Ureter (tissue), 1 donor: Measurements from ENCODE around the gene ANO8. TPM values are rescaled to one million over a fixed set of nuclear protein-coding genes. Genes with fewer than 3 reads are reported as not detected.
A peak's percentile ranks its signal among the peaks of the same experiment; 100 is the strongest.
"Not testable (repeated sequence)": the region's sequence is repeated elsewhere in the genome, so short reads cannot be mapped to it uniquely, and the experiment has no call there.

Experiments used
- DNase-seq: peaks from one replicate; pipeline ENCODE4 v3.0.0-alpha.2; 2020; ENCODE audit warnings: low spot score
- total RNA-seq: library from RNA; stranded (reverse); gene quantifications from one replicate; pipeline ENCODE4 v1.2.4, GENCODE V29; 2023
- donor health status: DM: yes; HTN: yes; CAD: no.

Gene ANO8, protein sequence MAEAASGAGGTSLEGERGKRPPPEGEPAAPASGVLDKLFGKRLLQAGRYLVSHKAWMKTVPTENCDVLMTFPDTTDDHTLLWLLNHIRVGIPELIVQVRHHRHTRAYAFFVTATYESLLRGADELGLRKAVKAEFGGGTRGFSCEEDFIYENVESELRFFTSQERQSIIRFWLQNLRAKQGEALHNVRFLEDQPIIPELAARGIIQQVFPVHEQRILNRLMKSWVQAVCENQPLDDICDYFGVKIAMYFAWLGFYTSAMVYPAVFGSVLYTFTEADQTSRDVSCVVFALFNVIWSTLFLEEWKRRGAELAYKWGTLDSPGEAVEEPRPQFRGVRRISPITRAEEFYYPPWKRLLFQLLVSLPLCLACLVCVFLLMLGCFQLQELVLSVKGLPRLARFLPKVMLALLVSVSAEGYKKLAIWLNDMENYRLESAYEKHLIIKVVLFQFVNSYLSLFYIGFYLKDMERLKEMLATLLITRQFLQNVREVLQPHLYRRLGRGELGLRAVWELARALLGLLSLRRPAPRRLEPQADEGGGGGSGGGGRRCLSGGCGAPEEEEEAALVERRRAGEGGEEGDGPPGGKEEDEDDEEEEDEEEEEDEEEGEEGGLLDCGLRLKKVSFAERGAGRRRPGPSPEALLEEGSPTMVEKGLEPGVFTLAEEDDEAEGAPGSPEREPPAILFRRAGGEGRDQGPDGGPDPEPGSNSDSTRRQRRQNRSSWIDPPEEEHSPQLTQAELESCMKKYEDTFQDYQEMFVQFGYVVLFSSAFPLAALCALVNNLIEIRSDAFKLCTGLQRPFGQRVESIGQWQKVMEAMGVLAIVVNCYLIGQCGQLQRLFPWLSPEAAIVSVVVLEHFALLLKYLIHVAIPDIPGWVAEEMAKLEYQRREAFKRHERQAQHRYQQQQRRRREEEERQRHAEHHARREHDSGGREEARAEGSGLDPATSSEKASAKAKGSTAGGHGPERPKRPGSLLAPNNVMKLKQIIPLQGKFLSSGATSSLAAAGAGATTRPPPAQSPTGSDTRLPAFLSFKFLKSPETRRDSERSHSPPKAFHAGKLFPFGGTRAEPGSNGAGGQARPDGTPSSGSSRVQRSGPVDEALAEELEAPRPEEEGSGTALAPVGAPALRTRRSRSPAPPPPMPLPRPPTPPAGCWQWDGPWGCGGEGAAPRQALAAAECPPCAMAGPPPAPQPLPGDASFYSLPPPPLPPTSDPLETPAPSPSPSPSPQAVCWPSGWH
- total RNA-seq = 7.9 TPM

DNA sequence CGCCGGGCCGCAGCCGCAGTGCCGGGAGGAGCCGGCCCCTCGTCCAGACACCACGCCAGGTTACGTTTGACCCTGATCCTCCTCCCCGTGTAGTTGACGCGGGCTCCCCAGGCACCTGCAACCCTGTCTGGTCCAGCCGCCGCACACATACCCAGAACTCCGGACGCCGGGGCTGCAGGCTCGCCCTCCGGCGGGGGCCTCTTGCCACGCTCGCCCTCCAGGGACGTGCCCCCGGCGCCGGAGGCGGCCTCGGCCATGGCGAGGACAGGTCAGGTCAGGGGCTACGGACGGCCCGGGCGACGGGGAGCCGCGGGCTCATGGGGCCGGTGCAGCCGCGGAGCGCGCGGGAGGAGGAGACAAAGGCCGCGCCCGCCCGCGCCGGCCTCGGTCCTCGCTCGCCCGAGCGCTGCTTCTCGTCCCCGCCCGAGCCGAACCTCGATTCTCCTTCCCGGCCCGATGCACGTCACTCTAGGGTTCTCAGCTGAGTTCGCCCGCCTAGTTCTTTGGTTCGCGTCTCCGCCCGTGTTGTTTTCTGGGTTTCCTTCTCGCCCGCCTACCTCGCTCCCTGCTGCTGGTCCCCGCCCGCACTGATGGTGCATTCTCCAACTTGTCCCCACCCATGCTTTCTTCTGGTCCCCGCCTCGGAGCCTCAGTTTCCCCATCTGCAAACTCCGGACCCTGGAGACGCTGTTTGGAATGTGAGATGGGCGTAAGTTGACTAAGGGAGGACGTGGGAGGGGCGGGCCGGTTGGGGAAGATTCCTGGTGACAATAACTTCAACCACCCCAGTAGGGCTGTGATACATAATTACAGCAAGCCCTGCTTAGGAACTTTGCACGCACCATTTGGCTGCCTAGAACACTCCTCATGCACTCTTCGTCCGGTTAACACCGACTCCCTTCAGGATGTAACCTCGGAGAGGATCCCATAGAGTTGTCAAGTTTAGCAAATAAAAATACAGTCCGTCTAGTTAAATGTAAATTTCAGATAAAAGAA is at the start of gene ANO8:
Gene ANO8, minus strand, starts transcription at position 442 of the 996 bp plus-strand sequence. Its CDS starts 185 bp downstream, at position 257.
- DNase-seq = peak; percentile 94

DNA sequence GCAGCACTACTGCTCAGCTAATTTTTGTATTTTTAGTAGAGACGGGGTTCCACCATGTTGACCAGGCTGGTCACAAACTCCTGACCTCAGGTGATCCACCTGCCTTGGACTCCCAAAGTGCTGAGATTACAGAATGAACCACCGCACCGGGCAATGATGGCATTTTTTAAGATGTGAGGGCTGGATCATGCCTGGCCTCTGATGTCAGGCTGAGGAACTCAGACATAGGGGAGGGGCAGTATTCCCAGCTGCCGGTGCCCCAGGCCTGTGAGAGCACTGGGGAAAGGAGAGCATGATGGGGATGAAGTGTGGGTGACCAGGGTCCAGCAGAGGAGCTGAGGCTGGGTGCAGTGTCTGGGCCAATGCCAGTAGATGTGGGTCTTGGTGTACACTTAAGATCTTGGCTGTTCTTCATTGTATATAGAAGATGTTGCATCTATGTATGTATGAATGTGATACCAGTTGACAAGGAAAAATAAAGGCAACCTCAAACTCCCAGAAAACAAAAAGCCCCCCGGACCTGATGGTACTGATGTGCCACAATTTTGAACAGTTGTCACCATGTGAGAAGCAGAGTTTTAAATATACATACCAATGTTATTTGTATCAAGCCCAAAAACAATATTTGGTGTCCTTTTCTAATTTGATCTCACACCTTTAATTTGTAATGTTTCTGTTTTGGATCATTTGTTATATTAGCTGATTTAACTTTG is 45.9 kb upstream of the ANO8 start:
- no peak for DNase-seq

DNA sequence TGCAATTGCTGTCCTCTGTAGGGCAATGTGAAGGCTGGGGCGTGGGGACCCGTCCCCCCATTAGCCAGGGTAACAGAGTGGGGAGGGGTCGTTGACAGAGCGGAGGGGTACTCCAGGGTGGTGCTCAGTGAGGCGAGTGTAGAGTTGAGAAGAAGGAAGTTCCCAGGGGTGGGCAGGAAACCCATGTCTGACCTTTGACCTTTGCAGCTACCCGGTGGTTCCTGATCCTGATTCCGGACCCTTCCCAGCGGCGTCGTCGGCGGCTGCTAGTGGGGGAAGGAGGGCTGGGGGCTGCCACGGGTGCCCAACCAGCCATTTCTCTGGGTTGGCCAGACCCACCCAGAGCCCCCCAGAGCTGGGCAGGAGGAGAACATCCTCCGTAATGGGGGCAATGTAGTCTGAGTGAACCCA is 44.6 kb upstream of the ANO8 start:
- DNase-seq = no peak

DNA sequence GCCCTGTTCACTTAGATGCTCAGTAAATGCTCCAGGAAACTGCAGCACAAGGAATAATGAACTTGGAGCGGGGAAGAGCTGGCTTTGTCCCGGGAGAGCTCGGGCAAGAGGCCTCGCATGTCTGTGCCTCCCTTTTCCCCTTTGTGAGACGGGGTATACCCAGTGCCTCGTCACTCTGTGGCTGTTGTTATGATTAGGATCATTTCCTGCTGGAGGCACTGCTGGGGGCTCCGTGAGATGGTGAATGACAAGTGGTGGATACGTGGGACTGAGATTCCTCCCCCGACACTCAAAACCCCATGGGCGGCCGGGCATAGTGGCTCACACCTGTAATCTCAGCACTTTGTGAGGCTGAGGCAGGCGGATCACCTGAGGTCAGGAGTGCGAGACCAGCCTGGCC is 43.6 kb upstream of the ANO8 start:
- DNase-seq = no peak

DNA sequence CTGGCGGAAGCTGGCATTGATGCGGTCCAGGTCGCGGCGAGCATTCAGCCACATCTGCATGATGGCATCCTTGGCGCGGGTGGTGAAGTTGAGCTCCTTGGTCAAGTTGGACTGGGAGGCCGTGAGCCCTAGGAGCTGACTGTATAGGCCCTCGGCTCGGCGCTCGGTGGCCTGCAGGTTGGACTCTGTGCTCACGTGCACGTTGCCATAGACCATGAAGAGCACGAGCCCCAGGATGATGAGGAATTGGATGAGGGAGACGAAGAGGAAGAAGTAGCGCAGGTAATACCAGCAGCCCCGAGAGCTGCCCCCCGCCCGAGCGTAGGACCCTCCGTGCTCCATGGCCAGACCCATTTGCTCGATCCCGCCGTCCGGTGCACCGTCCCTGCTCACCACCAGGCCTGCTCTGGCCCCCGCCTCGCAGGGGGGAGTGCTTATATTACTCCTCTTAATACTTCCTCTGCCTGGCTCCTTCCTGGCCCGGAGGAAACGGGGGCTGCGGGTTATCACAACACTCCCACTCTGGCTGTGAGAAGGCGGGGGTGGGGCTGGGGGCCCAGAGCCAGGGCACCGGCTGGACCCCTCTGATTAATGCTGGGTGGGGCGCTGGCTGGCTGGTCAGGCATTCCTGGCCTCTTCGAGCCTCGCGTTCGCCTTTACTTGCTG is 42.4 kb upstream of the ANO8 start, which contains the start of gene PLVAP:
Gene PLVAP, minus strand, starts transcription at position 408 of the 666 bp plus-strand sequence. Its CDS starts 54 bp downstream, at position 354.
- no peak for DNase-seq

DNA sequence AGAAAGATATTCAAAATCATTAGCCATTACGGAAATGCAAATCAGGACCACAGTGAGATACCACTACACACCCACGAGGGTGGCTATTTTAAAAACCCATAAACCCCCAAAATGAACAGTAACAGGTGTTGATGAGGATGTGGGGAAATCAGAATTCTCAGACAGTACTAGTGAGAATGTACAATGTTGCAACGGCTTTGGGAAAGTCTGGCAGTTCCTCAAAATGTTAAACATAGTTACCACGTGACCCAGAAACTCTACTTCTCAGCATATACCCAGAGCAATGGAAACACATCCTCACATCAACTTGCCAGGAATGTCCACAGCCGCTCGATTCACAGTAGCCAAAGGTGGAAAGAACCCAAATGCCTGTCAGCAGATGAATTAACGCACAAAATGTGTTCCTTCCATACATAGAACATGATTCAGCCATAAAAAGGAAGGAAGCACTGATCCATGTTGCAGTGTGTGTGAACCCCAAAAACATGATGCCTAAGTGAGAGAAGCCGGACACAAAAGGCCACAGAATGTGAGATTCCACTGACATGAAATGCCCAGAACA is 35.5 kb upstream of the ANO8 start:
- DNase-seq = no peak

DNA sequence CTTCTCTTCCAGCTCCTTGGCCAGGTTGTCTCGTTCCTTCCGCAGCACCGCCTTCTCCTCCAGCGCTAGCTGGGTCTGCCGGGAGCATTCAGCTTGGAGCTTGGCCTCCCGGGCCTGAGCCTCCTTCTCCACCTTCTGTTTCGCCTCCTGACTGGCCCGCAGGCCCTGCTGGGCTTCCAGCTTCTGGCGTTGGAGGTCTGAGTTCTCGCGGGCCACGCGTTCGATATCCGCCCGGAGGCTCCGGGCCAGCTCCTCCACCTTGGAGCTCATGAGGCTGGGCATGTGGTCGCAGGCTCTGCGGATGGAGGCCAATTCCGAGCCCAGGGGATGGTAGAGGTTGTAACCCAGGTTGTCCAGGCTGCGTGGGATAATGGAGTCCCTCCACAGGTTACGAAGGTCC is 30.7 kb upstream of the ANO8 start:
- DNase-seq = no peak

DNA sequence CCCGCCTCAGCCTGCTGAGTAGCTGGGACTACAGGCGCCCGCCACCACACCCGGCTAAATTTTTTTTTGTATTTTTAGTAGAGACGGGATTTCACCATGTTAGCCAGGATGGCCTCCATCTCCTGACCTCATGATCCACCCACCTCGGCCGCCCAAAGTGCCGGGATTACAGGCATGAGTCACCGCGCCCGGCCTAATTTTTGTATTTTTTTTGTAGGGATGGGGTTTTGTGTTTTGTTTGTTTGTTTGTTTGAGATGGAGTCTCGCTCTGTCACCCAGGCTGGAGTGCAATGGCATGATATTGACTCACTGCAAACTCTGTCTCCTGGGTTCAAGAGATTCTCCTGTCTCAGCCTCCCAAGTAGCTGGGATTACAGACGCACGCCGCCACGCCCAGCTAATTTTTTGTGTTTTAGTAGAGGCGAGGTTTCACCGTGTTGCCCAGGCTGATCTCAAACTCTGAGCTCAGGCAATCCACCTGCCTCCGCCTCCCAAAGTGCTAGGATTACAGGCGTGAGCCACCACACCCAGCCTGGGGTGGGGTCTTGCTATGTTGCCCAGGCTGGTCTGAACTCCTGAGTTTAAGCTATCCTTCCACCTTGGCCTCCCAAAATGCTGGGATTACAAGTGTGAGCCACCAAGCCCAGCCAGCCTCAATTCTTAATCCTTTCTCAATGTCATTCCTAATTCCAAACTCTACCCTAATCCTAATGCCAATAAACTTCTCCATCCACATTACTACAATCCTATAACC is 29.4 kb upstream of the ANO8 start:
- not testable (repeated sequence) for DNase-seq

DNA sequence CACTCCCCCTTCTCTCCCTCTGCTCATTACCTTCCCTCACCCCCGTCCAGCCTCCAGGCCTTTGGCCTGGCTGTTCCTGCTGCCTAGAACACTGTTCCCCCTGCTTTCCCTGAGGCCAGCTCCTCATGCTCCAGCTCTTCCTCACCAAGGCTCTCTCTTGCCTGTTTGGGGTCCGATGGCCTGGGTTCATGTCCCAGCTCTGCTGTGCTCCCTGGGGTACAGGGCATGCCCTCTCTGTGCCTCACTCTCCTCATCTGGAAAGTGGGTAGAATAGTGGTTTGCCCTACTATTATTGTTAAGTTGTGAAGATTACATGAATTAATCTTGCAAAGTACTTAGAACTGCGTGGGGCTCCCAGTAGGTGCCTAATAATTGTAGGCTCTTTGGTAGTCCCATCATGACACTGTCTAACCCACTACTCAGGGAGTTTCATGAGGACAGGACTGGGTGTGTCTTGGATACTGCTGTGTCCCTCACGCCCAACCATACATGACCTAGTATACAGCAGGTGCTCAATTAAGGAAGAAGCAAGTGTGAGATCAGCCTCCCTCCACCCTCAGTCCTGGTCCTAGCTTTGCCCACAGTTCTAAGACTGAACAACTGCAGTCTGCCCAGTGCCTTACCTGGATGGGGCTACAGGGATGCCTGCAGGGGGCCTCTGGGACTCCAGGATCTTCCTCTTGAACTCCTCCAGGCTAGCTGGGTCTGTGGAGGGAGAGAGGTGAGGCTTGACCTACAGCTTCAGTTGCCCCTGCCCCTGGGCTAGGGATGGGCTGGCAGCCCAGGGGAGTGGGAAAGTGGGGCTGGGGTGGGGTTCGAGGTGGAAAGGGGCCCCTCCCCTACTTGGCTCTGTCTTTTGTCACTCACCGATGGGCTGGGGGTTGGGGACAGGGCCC is 25.5 kb upstream of the ANO8 start:
- DNase-seq = no peak

DNA sequence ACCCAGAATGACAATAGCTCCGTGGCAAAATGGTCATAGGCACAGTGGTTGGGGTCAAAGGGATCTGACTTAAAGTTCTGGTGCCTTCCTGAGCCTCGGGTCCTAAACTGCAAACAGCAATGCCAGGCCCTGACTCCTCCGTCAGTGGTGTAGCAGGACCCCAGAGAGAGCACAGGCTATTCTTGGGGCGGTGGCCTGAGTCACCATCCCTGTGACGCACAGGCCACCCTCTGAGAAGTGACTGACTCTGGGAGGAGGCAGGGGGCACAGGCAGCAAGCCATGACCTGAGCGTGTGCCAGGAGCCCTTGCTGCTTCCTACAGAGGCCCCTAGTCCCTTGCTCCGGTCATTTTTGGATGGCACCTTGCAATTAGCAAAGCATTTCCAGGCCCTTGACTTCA is 23.7 kb upstream of the ANO8 start:
- no peak for DNase-seq

DNA sequence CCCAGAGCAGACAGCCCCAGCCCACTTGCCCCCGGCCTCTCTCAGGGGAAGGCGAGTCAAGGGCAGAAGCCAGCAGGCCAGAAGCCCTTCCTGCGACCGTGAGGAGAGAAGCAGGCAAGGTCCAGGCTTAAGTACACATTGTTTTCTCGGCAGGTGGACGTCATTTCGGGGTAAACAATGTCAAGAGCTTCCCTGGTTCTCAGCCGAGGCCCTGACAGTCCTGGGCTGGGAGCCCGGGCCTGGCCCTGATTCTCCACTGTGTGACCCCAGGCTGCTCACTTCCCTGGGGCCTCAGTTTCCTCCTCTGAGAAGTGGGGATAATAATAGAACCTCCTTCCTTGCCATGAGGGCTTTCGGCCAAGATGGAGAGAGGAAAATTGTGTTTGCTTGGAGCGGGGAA is 23.1 kb upstream of the ANO8 start:
- DNase-seq = no peak

DNA sequence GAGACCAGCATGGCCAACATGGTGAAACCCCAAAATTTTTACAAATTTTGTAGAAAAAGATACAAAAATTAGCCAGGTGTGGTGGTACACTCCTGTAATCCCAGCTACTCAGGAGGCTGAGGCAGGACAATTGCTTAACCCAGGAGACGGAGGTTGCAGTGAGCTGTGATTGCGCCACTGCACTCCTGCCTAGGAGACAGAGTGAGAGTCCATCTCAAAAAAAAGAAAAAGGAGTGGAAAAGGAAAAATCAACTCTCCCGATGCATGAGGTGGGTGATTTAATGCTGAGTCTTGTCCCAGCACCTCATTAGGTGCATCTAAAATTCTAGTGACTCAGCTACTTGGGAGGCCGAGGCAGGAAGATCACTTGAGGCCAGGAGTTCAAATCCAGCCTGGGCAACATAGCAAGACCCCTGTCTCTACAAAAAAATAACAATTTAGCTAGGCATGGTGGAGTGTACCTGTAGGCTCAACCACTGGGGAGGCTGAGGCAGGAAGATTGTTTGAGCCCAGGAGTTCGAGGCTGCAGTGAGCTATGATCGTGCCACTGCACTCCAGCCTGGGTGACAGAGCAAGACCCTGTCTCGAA is 22.5 kb upstream of the ANO8 start:
- DNase-seq = no peak

DNA sequence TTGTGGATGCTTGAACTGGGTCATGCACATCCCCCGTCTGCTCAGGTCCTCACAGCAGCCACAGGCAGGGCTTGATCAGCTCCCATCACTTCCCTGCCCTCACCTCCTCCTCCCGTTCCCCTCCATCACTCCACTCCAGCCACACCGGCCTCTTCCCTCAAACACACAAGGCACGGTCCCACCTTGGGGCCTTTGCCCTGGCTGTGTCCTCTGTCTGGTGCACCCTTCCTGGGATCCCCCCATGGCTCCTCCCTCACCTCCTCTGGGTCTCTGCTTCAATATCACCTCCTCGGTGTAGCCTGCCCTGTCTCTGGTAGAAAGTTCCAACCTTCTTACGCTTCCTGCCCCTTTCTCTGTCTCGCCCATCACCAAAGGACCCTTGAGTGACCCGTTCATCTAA is 18.7 kb upstream of the ANO8 start:
- DNase-seq = no peak

DNA sequence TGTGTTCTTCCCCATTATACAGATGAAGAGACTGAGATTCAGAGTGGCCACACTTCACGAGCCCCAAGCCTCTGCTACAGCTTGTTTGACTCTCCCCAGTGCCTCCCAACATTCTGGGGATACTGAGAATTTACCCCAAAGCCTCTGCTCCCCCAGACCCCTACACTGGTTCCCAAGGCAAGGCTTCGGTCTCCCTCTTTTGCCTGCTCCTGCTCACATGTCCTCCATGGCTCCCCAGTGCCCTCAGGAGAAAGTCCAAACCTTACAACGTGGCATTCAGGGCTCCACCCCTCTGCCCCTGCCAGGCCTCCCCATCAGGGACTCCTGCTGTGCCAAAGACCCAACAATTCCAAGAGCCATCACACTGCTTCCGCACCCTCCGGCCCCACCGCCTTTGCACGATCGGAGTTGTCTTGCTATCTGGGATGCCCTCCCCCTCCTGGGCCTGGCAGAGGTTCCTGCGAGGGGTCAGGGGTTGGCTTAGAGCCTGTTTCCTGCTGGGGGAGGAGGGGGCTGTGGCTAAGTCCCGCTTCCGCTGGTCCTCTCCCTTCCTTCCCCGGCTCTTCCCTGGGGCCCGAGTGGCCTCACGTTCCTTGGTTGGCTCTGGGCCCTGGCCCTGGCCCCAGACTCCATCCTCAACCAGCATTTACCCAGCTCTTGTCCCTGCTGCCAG is 18.1 kb upstream of the ANO8 start:
- DNase-seq = no peak

DNA sequence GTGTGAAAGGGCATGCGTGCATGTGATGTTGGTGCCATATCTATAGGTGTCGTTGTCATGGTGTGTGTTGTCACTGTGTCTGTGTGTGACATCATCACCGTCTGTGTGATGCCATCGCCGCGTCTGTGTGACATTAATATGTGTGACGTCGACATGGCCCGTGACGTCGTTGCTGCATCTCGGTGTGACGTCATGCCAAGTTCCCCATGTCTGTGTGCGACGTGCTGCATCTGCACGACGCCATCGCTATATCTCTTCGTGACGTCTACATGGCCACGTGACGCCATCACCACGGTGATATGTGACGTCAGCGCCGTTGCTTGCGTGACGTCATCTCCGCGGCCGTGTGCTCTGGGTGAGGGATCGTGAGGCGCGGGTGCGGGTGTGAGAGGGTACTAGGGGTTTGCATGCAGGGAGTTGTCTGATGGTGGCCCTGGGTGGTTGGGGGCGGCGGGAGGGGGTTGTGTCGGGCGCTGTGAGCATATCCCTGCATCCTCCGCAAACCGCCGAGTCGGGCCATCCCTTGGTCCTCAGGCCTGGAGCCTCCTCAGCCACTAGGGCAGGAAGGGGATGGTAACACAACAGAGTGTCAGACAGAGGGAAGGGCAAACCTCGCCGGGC is 17.3 kb upstream of the ANO8 start:
- no peak for DNase-seq

DNA sequence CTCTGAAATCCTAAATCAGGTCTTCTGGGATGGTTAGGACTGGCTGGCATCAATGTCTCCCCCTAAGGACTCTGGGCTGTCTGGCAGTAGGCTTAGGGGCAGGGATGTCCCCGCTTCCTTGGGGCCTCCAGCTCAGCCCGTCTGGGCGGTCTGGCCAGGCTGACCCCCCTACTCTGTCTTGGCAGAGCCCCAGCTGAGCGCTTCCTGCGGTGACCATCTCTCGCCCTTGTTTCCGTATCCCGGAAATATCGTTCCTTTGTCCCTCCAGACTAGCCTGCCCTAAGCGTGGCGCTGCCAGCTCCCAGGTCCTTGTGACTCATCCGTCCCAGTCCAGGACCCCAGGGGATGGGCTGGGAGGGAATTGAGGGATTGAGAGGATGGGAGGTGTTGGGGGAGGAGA is 14.0 kb upstream of the ANO8 start:
- peak; percentile 74 for DNase-seq
